Neural progenitor cell (in vitro differentiated cells): ENCODE data around the gene NDRG4. TPM values are rescaled to one million over a fixed set of nuclear protein-coding genes. Genes with fewer than 3 reads are reported as not detected.

ENCODE experiments used
- DNase-seq: peaks from one replicate; pipeline ENCODE4 v3.0.0-alpha.2; 2016; ENCODE audit warnings: low spot score
- H2AFZ ChIP-seq: fragments of 200-600 bp; sonication (generic); replicated peaks from 2 replicates; pipeline ENCODE4 v1.6.1; 2016; ENCODE audit warnings: antibody characterized with exemption
- H3F3A ChIP-seq: fragments of 200-600 bp; sonication (generic); 2 replicates; pipeline ENCODE4 v1.6.1; 2016; ENCODE audit warnings: antibody characterized with exemption, low read depth
- H3K27ac ChIP-seq: fragments of 200-600 bp; sonication (generic); 2 replicates; pipeline ENCODE4 v1.5.1; 2016; ENCODE audit warnings: mild to moderate bottlenecking
- H3K27me3 ChIP-seq: fragments of 200-600 bp; sonication (generic); 2 replicates; pipeline ENCODE4 v1.6.1; 2016; ENCODE audit warnings: mild to moderate bottlenecking, moderate library complexity
- H3K36me3 ChIP-seq: fragments of 200-600 bp; sonication (generic); 2 replicates; pipeline ENCODE4 v1.5.1; 2016
- H3K4me1 ChIP-seq: fragments of 200-600 bp; sonication (generic); 2 replicates; pipeline ENCODE4 v1.6.1; 2016; ENCODE audit warnings: mixed run types
- H3K4me2 ChIP-seq: fragments of 200-600 bp; sonication (generic); 2 replicates; pipeline ENCODE4 v1.6.1; 2016
- H3K4me3 ChIP-seq: fragments of 200-600 bp; sonication (generic); 2 replicates; pipeline ENCODE4 v1.5.1; 2016
- H3K79me2 ChIP-seq: fragments of 200-600 bp; sonication (generic); 2 replicates; pipeline ENCODE4 v1.6.1; 2016; ENCODE audit warnings: low read depth
- H3K9ac ChIP-seq: fragments of 200-600 bp; sonication (generic); 2 replicates; pipeline ENCODE4 v1.6.1; 2016
- H3K9me3 ChIP-seq: fragments of 200-600 bp; sonication (generic); 2 replicates; pipeline ENCODE4 v1.5.1; 2016; ENCODE audit warnings: low read depth
- H4K20me1 ChIP-seq: fragments of 200-600 bp; sonication (generic); 2 replicates; pipeline ENCODE4 v1.6.1; 2016; ENCODE audit warnings: low read depth
- H3K27ac Mint-ChIP-seq: 3 replicates; pipeline ENCODE4 v1.8.0; 2021; ENCODE audit warnings: mixed read lengths
- H3K27me3 Mint-ChIP-seq: 2 replicates; pipeline ENCODE4 v1.8.0; 2022; ENCODE audit warnings: low read depth, mild to moderate bottlenecking, inconsistent platforms, moderate library complexity, mixed read lengths; ENCODE audit not compliant: insufficient read depth
- H3K36me3 Mint-ChIP-seq: 3 replicates; pipeline ENCODE4 v1.8.0; 2021; ENCODE audit warnings: mixed read lengths
- H3K4me1 Mint-ChIP-seq: 3 replicates; pipeline ENCODE4 v1.8.0; 2021; ENCODE audit warnings: mixed read lengths
- H3K4me3 Mint-ChIP-seq: 3 replicates; pipeline ENCODE4 v1.8.0; 2021; ENCODE audit warnings: mild to moderate bottlenecking, moderate library complexity, mixed read lengths
- H3K9me3 Mint-ChIP-seq: 3 replicates; pipeline ENCODE4 v1.8.0; 2020; ENCODE audit warnings: mixed read lengths
- CTCF ChIP-seq: fragments of 200-600 bp; sonication (generic); IDR thresholded peaks from 2 replicates; pipeline ENCODE4 v1.5.1; 2017; ENCODE audit warnings: antibody characterized with exemption, mild to moderate bottlenecking
- EZH2 ChIP-seq: fragments of 200-600 bp; sonication (generic); IDR thresholded peaks from 2 replicates; pipeline ENCODE4 v1.6.1; 2017; ENCODE audit warnings: antibody characterized with exemption, mild to moderate bottlenecking, moderate library complexity
- EZH2phosphoT487 ChIP-seq: fragments of 200-600 bp; sonication (generic); IDR thresholded peaks from 2 replicates; pipeline ENCODE4 v1.6.1; 2017; ENCODE audit warnings: antibody characterized with exemption
- total RNA-seq: library from RNA; depleted of rRNA; stranded (reverse); fragments of >200 nt; gene quantifications from 2 replicates; pipeline ENCODE4 v1.2.3, GENCODE V29; 2015; ENCODE audit warnings: low replicate concordance

NDRG4 gene
- total RNA-seq, 1 donor from 2014 or later, result 14.6 TPM

DNA sequence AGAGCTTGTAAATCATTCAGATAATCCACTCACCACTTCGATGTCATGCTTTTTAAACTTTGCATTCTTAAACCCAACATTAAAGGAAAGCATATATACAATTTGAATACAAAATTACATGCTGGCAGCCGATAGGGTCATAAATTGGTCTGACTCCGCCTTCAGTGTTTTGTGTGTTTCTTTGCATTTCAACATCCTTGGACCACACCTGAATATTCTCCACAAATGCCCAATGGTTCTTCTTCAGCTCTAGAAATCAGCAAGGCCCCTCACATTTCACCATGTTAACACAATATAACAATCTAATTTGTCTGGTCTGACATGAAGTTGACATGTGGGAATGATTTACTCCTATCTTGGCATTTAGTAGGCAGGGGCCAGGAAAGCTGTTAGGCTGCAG is 32.5 kb downstream of the NDRG4 start:
- Histone ChIP-seq H2AFZ (no peak overlapping the region), H3K4me2 (no peak overlapping the region), H3K36me3 (peaks cover 54% of the 10 kb centered on the region), H3K9ac (no peak overlapping the region), H3K27me3 (no peaks in the 10 kb centered on the region), H3K4me1 (no peaks in the 10 kb centered on the region), H3F3A (peaks cover 18% of the 10 kb centered on the region), H3K27ac (no peak overlapping the region), H3K79me2 (no peaks in the 10 kb centered on the region), H3K4me3 (no peak overlapping the region), H3K9me3 (no peaks in the 10 kb centered on the region), H4K20me1 (peaks cover 11% of the 10 kb centered on the region)
- no peak for DNase-seq
- no peak overlapping the region for H3K27ac Mint-ChIP-seq
- peaks cover 41% of the 10 kb centered on the region for H3K36me3 Mint-ChIP-seq
- TF ChIP-seq EZH2 (no peak), EZH2phosphoT487 (no peak), CTCF (no peak)
- H3K4me3 Mint-ChIP-seq, result no peak overlapping the region
- no peaks in the 10 kb centered on the region for H3K9me3 Mint-ChIP-seq
- peaks cover 5% of the 10 kb centered on the region for H3K27me3 Mint-ChIP-seq
- H3K4me1 Mint-ChIP-seq, result no peaks in the 10 kb centered on the region

DNA sequence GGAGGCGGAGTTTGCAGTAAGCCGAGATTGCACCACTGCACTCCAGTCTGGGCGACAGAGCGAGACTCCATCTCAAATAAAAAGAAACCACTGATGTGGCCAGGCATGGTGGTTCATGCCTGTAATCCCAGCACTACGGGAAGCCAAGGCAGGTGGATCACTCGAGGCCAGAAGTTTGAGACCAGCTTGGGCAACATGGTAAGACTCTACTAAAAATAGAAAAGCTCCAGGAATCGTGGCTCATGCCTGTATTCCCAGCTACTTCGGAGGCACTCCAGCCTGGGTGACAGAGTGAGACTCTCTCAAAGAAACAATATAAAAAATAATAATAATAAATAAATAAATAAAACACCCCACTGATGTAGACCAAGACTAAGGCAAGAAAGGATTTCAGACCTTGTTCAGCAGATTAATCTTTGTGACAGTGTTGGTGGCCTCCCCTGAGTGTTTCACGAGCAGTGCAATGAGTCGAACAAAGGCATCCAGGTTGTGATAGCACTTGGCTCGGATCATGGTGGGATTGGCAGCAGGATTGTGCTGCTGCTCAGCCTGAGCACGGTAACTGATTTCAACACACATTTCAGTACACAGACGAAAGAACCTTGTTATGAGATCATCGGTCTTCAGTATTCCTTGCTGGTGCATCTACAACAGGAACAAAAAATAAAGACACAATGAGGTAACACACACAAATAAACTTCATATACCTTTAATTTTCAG is 34.0 kb downstream of the NDRG4 start:
- peaks cover 5% of the 10 kb centered on the region for H3K27me3 Mint-ChIP-seq
- H3K27ac Mint-ChIP-seq, result no peak overlapping the region
- H3K36me3 Mint-ChIP-seq, result peaks cover 46% of the 10 kb centered on the region

DNA sequence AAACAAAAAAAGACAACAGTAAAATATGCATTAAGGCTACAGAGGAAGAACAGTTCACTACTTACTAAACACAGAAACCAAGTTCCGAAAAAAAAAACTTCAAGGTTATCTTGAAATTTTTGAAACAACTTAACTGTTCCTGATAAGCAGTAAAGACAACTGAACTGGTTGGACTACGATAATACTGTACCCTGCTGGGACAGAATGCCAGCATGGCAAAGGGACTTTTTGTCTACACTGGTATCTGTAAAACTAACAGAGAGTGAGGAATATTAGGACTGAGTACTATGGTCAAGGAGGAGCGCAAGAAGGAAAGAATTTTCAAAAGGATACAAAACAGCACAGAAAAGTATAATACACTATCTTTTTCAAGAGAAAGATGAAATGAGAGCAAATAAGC is 35.2 kb downstream of the NDRG4 start:
- H3K9me3 Mint-ChIP-seq, result no peaks in the 10 kb centered on the region
- H3K4me2 ChIP-seq, result no peak overlapping the region
- H3K79me2 ChIP-seq, result no peaks in the 10 kb centered on the region
- H3K27me3 Mint-ChIP-seq, result peaks cover 5% of the 10 kb centered on the region
- no peak for DNase-seq
- no peak overlapping the region for H3K4me3 ChIP-seq
- no peak overlapping the region for H2AFZ ChIP-seq
- H3F3A ChIP-seq, result peaks cover 13% of the 10 kb centered on the region
- no peak overlapping the region for H3K27ac ChIP-seq
- peaks cover 61% of the 10 kb centered on the region for H3K36me3 ChIP-seq
- H3K4me1 Mint-ChIP-seq, result no peaks in the 10 kb centered on the region
- no peaks in the 10 kb centered on the region for H3K9me3 ChIP-seq
- no peaks in the 10 kb centered on the region for H3K4me1 ChIP-seq
- H3K27me3 ChIP-seq, result no peaks in the 10 kb centered on the region
- no peak overlapping the region for H3K4me3 Mint-ChIP-seq
- no peak for TF ChIP-seq CTCF
- H4K20me1 ChIP-seq, result peaks cover 7% of the 10 kb centered on the region
- H3K27ac Mint-ChIP-seq, result peak overlapping the region; percentile 3
- no peak overlapping the region for H3K9ac ChIP-seq
- H3K36me3 Mint-ChIP-seq, result peaks cover 51% of the 10 kb centered on the region

More for the DNA sequence above, 34.0 kb downstream of the NDRG4 start:
- Histone ChIP-seq H3F3A (peaks cover 15% of the 10 kb centered on the region), H3K36me3 (peaks cover 60% of the 10 kb centered on the region), H3K9me3 (no peaks in the 10 kb centered on the region), H3K79me2 (no peaks in the 10 kb centered on the region), H3K27ac (no peak overlapping the region), H3K27me3 (no peaks in the 10 kb centered on the region), H3K9ac (no peak overlapping the region), H3K4me3 (no peak overlapping the region), H2AFZ (no peak overlapping the region), H4K20me1 (peaks cover 7% of the 10 kb centered on the region), H3K4me2 (no peak overlapping the region), H3K4me1 (no peaks in the 10 kb centered on the region)
- no peak for TF ChIP-seq EZH2phosphoT487
- no peak for TF ChIP-seq CTCF
- TF ChIP-seq EZH2, result no peak
- Mint-ChIP-seq H3K4me3 (no peak overlapping the region), H3K9me3 (no peaks in the 10 kb centered on the region), H3K4me1 (no peaks in the 10 kb centered on the region)
- DNase-seq, result no peak
